ENCODE measurements around the gene GP9.

GP9 gene

GRCh38 chr3:129027544-129027880, 33.1 kb upstream of the GP9 start:
- no peak for DNase-seq

- no peak for DNase-seq
Measured at GRCh38 chr3:129028866-129029265, 31.7 kb upstream of the GP9 start.

GRCh38 chr3:129030611-129031010, 30.0 kb upstream of the GP9 start:
- no peak for DNase-seq

GRCh38 chr3:129031476-129032215, 28.9 kb upstream of the GP9 start:
- no peak for DNase-seq

GRCh38 chr3:129032716-129033115, 27.9 kb upstream of the GP9 start:
- no peak for DNase-seq

GRCh38 chr3:129033151-129033550, 27.4 kb upstream of the GP9 start:
- DNase-seq, result no peak

GRCh38 chr3:129033633-129034321, 26.8 kb upstream of the GP9 start:
- DNase-seq, result no peak

GRCh38 chr3:129034642-129035041, 25.9 kb upstream of the GP9 start:
- DNase-seq, result no peak

- DNase-seq, result no peak
Measured at GRCh38 chr3:129035360-129036221, 25.0 kb upstream of the GP9 start.

- DNase-seq, result no peak
Measured at GRCh38 chr3:129036222-129037092, 24.1 kb upstream of the GP9 start.

GRCh38 chr3:129037093-129037419, 23.5 kb upstream of the GP9 start:
- no peak for DNase-seq

- DNase-seq, result no peak
Measured at GRCh38 chr3:129038121-129038855, 22.3 kb upstream of the GP9 start.

- DNase-seq, result peak in 2 of 56 donors; percentile 12 to 34
Measured at GRCh38 chr3:129039271-129040038, 21.1 kb upstream of the GP9 start.

GRCh38 chr3:129040039-129040336, 20.6 kb upstream of the GP9 start:
- no peak for DNase-seq

- DNase-seq, result no peak
Measured at GRCh38 chr3:129040579-129041300, 19.8 kb upstream of the GP9 start.

- no peak for DNase-seq
Measured at GRCh38 chr3:129045675-129046036, 14.9 kb upstream of the GP9 start.

- DNase-seq, result no peak
Measured at GRCh38 chr3:129046037-129046731, 14.4 kb upstream of the GP9 start.

GRCh38 chr3:129046732-129047552, 13.6 kb upstream of the GP9 start:
- DNase-seq, result no peak
